Fibroblast of lung (primary cell): ENCODE results near the gene TEX12. TPM values are rescaled to one million over a fixed set of nuclear protein-coding genes. Genes with fewer than 3 reads are reported as not detected.

Source experiments
- DNase-seq, 2 donors: peaks; one replicate each; pipeline versions ENCODE4 v3.0.0 to v3.0.0-alpha.2; 2010; ENCODE audit warnings: low read depth in 2 of 2
- H2AFZ ChIP-seq: 2 replicates; pipeline ENCODE4 v1.5.1; 2012; ENCODE audit warnings: low read length, control low read depth, inconsistent platforms
- H3K27ac ChIP-seq: 2 replicates; pipeline ENCODE4 v1.5.1; 2011; ENCODE audit warnings: low read length, control low read depth; ENCODE audit not compliant: insufficient read depth
- H3K27me3 ChIP-seq: 2 replicates; pipeline ENCODE4 v1.5.1; 2011; ENCODE audit warnings: mild to moderate bottlenecking, low read length; ENCODE audit not compliant: control insufficient read depth, insufficient read depth
- H3K36me3 ChIP-seq: 2 replicates; pipeline ENCODE4 v1.5.1; 2011; ENCODE audit warnings: low read length; ENCODE audit not compliant: control insufficient read depth, insufficient read depth
- H3K4me1 ChIP-seq: 2 replicates; pipeline ENCODE4 v1.5.1; 2011; ENCODE audit warnings: low read length; ENCODE audit not compliant: control insufficient read depth, insufficient read depth; ENCODE audit errors: extremely low read depth
- H3K4me2 ChIP-seq: 2 replicates; pipeline ENCODE4 v1.5.1; 2011; ENCODE audit warnings: low read length, control low read depth; ENCODE audit not compliant: insufficient read depth; ENCODE audit errors: extremely low read depth
- H3K4me3 ChIP-seq, 4 experiments: fragments of 200-600 bp in 1 of 4; sonication (generic) in 1 of 4; replicated peaks in 1 of 4; 2 replicates each; pipeline ENCODE4 v1.5.1; 2011 to 2016; ENCODE audit warnings: low read length in 4 of 4, low read depth in 3 of 4, mild to moderate bottlenecking in 3 of 4, control low read depth in 2 of 4, inconsistent platforms in 1 of 4, mixed read lengths in 1 of 4; ENCODE audit not compliant: insufficient read depth in 1 of 4; ENCODE audit errors: control extremely low read depth in 1 of 4
- H3K79me2 ChIP-seq: 2 replicates; pipeline ENCODE4 v1.5.1; 2012; ENCODE audit warnings: mild to moderate bottlenecking, low read length, inconsistent platforms; ENCODE audit not compliant: control insufficient read depth, insufficient read depth
- H3K9ac ChIP-seq: 2 replicates; pipeline ENCODE4 v1.5.1; 2011; ENCODE audit warnings: mild to moderate bottlenecking, low read length, control low read depth; ENCODE audit not compliant: insufficient read depth
- H3K9me3 ChIP-seq: 2 replicates; pipeline ENCODE4 v1.5.1; 2012; ENCODE audit warnings: low read depth, low read length; ENCODE audit not compliant: control insufficient read depth, insufficient read depth
- H4K20me1 ChIP-seq: 2 replicates; pipeline ENCODE4 v1.5.1; 2011; ENCODE audit warnings: low read length; ENCODE audit not compliant: control insufficient read depth, insufficient read depth; ENCODE audit errors: extremely low read depth
- CTCF ChIP-seq, 2 donors: IDR thresholded peaks in 1 of 2; conservative IDR thresholded peaks in 1 of 2; 1 replicate in 1 of 2; 2 replicates in 1 of 2; pipeline ENCODE4 v1.5.1; 2011 to 2012; ENCODE audit warnings: low read length in 2 of 2, control low read depth in 1 of 2, inconsistent platforms in 1 of 2, low read depth in 1 of 2, mild to moderate bottlenecking in 1 of 2
- EZH2 ChIP-seq: IDR thresholded peaks from 2 replicates; pipeline ENCODE4 v1.5.1; 2012; ENCODE audit warnings: low read length, control low read depth, mild to moderate bottlenecking; ENCODE audit errors: missing control alignments
- polyA plus RNA-seq, 2 donors: library from polyadenylated mRNA; depleted of rRNA in 1 of 2; stranded (reverse) in 1 of 2; unstranded in 1 of 2; fragments of >200 nt; gene quantifications; 2 replicates each; pipeline ENCODE4 v1.2.1, GENCODE V29; 2011 to 2012; ENCODE audit warnings: missing spikeins in 1 of 2
- total RNA-seq: library from RNA; depleted of rRNA; stranded (reverse); fragments of >200 nt; gene quantifications from 2 replicates; pipeline ENCODE4 v1.2.1, GENCODE V29; 2014

Gene TEX12
- total and polyA plus RNA-seq, 2 donors (not counting 1 experiment from before 2014, with no cell fraction given) = 0.09 to 0.17 TPM

GRCh38 chr11:112215621-112216020, 48.4 kb downstream of the TEX12 start:
- H3K4me1 ChIP-seq = peaks cover 6% of the 10 kb centered on the region
- no peak for DNase-seq
- H3K36me3 ChIP-seq = no peaks in the 10 kb centered on the region
- H3K9me3 ChIP-seq = no peaks in the 10 kb centered on the region
- H3K27ac ChIP-seq = no peak overlapping the region
- no peak overlapping the region for H3K9ac ChIP-seq
- no peak overlapping the region for H2AFZ ChIP-seq
- H3K4me3 ChIP-seq = no peak overlapping the region
- no peaks in the 10 kb centered on the region for H3K79me2 ChIP-seq
- TF ChIP-seq CTCF (conservative IDR thresholded peaks at IDR 0.05 in 1 of 2, IDR thresholded peaks at IDR 0.05 in 1 of 2; ENCODE audit: low read depth in 1 of 2, low read length in 2 of 2) = no peak
- no peak for TF ChIP-seq EZH2
- H4K20me1 ChIP-seq = no peaks in the 10 kb centered on the region
- no peaks in the 10 kb centered on the region for H3K27me3 ChIP-seq
- no peak overlapping the region for H3K4me2 ChIP-seq

- Histone ChIP-seq H3K79me2 (no peaks in the 10 kb centered on the region), H3K4me2 (no peak overlapping the region), H3K27ac (no peak overlapping the region), H2AFZ (no peak overlapping the region), H3K9me3 (no peaks in the 10 kb centered on the region), H3K4me1 (peaks cover 6% of the 10 kb centered on the region), H3K9ac (no peak overlapping the region), H3K27me3 (no peaks in the 10 kb centered on the region), H3K4me3 (no peak overlapping the region), H4K20me1 (no peaks in the 10 kb centered on the region), H3K36me3 (no peaks in the 10 kb centered on the region)
- peak; percentile 30 to 86 for DNase-seq
- no peak for TF ChIP-seq EZH2
- TF ChIP-seq CTCF (conservative IDR thresholded peaks at IDR 0.05 in 1 of 2, IDR thresholded peaks at IDR 0.05 in 1 of 2; ENCODE audit: low read depth in 1 of 2, low read length in 2 of 2) = no peak
Observed at GRCh38 chr11:112216561-112217105, 49.5 kb downstream of the TEX12 start.

- no peak overlapping the region for H3K9ac ChIP-seq
- TF ChIP-seq CTCF (conservative IDR thresholded peaks at IDR 0.05 in 1 of 2, IDR thresholded peaks at IDR 0.05 in 1 of 2; ENCODE audit: low read depth in 1 of 2, low read length in 2 of 2) (peak; percentile 71 to 73), EZH2 (no peak)
- H3K4me2 ChIP-seq = no peak overlapping the region
- peak; percentile 57 to 86 for DNase-seq
- no peaks in the 10 kb centered on the region for H3K9me3 ChIP-seq
- H4K20me1 ChIP-seq = no peaks in the 10 kb centered on the region
- H3K27me3 ChIP-seq = no peaks in the 10 kb centered on the region
- peak overlapping the region; percentile 5 for H2AFZ ChIP-seq
- no peaks in the 10 kb centered on the region for H3K79me2 ChIP-seq
- no peaks in the 10 kb centered on the region for H3K36me3 ChIP-seq
- H3K4me1 ChIP-seq = peaks cover 4% of the 10 kb centered on the region
- H3K27ac ChIP-seq = no peak overlapping the region
- H3K4me3 ChIP-seq = no peak overlapping the region
Observed at GRCh38 chr11:112219476-112220232, 52.5 kb downstream of the TEX12 start.
